ENCODE data around the gene GALK2.

GALK2 gene

GRCh38 chr15:49169880-49170597, at the start of gene GALK2:
Gene GALK2 (plus strand): TSS chr15:49170247. CDS start chr15:49170323, 76 bp downstream.
- peak; percentile 94 for DNase-seq

- no peak for DNase-seq
Observed at GRCh38 chr15:49120832-49121231, 49.2 kb upstream of the GALK2 start.

GRCh38 chr15:49121901-49122300, 48.1 kb upstream of the GALK2 start:
- DNase-seq, result no peak

- no peak for DNase-seq
Observed at GRCh38 chr15:49122541-49123062, 47.4 kb upstream of the GALK2 start.

GRCh38 chr15:49124371-49124770, 45.7 kb upstream of the GALK2 start:
- DNase-seq, result no peak

GRCh38 chr15:49131403-49131802, 38.6 kb upstream of the GALK2 start:
- DNase-seq, result no peak

- no peak for DNase-seq
Observed at GRCh38 chr15:49134683-49135341, 35.2 kb upstream of the GALK2 start.

- no peak for DNase-seq
Observed at GRCh38 chr15:49135342-49135857, 34.6 kb upstream of the GALK2 start.

- DNase-seq, result no peak
Observed at GRCh38 chr15:49135911-49136310, 34.1 kb upstream of the GALK2 start.

- no peak for DNase-seq
Observed at GRCh38 chr15:49137861-49138260, 32.2 kb upstream of the GALK2 start.

- DNase-seq, result peak; percentile 72
Observed at GRCh38 chr15:49145651-49146609, 24.1 kb upstream of the GALK2 start.

- no peak for DNase-seq
Observed at GRCh38 chr15:49148298-49148697, 21.7 kb upstream of the GALK2 start.

GRCh38 chr15:49148727-49149126, 21.3 kb upstream of the GALK2 start:
- DNase-seq, result no peak

- no peak for DNase-seq
Observed at GRCh38 chr15:49151831-49152230, 18.2 kb upstream of the GALK2 start.

GRCh38 chr15:49152552-49153312, 17.3 kb upstream of the GALK2 start:
- no peak for DNase-seq

GRCh38 chr15:49154359-49154758, 15.7 kb upstream of the GALK2 start:
- no peak for DNase-seq

- DNase-seq, result no peak
Observed at GRCh38 chr15:49154799-49155109, 15.3 kb upstream of the GALK2 start.

- peak; percentile 99 for DNase-seq
Observed at GRCh38 chr15:49155110-49155833, 14.8 kb upstream of the GALK2 start, which contains the start of gene COPS2. Gene COPS2 (minus strand): TSS chr15:49155599. CDS start chr15:49155578, 21 bp downstream.

- DNase-seq, result peak; percentile 30
Observed at GRCh38 chr15:49155834-49156627, 14.0 kb upstream of the GALK2 start.

GRCh38 chr15:49163678-49164077, 6.4 kb upstream of the GALK2 start:
- DNase-seq, result no peak

GRCh38 chr15:49164865-49165264, 5.2 kb upstream of the GALK2 start:
- DNase-seq, result no peak

All from hematopoietic multipotent progenitor cell treated with erythropoietin and hydrocortisone succinate and interleukin-3 and kit ligand, for 8 days (in vitro differentiated cells).